ENCODE measurements around the gene EFCAB14.

GRCh38 chr1:46691997-46692790 is 26.7 kb downstream of the EFCAB14 start:
- no peak for TF ChIP-seq POLR2AphosphoS5 (IDR thresholded peaks at IDR 0.05)
- no peak for TF ChIP-seq CTCF (IDR thresholded peaks at IDR 0.05)

All from upper lobe of left lung (tissue), 4 donors.